NT2/D1 (cell line): ENCODE measurements around the gene C5orf52.

Experiments used
- SUZ12 ChIP-seq: IDR thresholded peaks from 2 replicates; pipeline ENCODE4 v1.6.1; 2011; ENCODE audit not compliant: insufficient read length, insufficient read depth; ENCODE audit errors: extremely low read depth
- ZNF274 ChIP-seq: IDR thresholded peaks from 2 replicates; pipeline ENCODE4 v1.6.1; 2011; ENCODE audit warnings: mild to moderate bottlenecking, low read depth, low read length

- TF ChIP-seq ZNF274 (no peak), SUZ12 (no peak)
These were observed 13.8 kb upstream of the C5orf52 start for GRCh38 chr5:157657516-157657915.
